GM12878 (cell line): ENCODE measurements around the gene REV1. TPM values are rescaled to one million over a fixed set of nuclear protein-coding genes. Genes with fewer than 3 reads are reported as not detected.

Experiments
- ATAC-seq: fragments of 200-7000 bp; cut with Tn5 transposase; 3 replicates; pipeline ENCODE4 v1.9.1; 2020; ENCODE audit warnings: mild to moderate bottlenecking, moderate library complexity
- BruUV-seq: library from RNA; stranded (reverse); fragments of 400-500 nt; replicated peaks from 2 replicates; lab custom pipeline; 2021; lab: Mats Ljungman, UMichigan
- CTCF ChIA-PET: fragments of 300-600 bp; sonication (Branson Sonifier 250); formaldehyde crosslinking; extraction: SDS; loops from one replicate; lab custom pipeline; 2021; ENCODE audit warnings: inconsistent platforms; lab: Yijun Ruan, JAX
- POLR2A ChIA-PET: fragments of 350-600 bp; formaldehyde crosslinking; extraction: SDS; loops from one replicate; lab custom pipeline; 2021; ENCODE audit warnings: inconsistent platforms; lab: Charles Lee
- RAD21 ChIA-PET: fragments of 300-600 bp; sonication (Branson Sonifier 250); formaldehyde crosslinking; loops from one replicate; lab custom pipeline; 2023; ENCODE audit warnings: antibody characterized with exemption; ENCODE audit not compliant: unreplicated experiment; lab: Charles Lee
- SMC1A ChIA-PET: fragments of 300-600 bp; sonication (Branson Sonifier 250); formaldehyde crosslinking; loops from one replicate; lab custom pipeline; 2023; ENCODE audit not compliant: unreplicated experiment, uncharacterized antibody; lab: Charles Lee
- DNase-seq: peaks from one replicate; pipeline ENCODE4 v3.0.0-alpha.2; 2011; ENCODE audit warnings: low read depth, low spot score
- FAIRE-seq: peaks from 3 replicates; lab custom pipeline; 2011; peaks lifted over from hg19 to GRCh38; lab: Jason Lieb, UNC
- H2AFZ ChIP-seq: 2 replicates; pipeline ENCODE4 v1.6.0; 2011; ENCODE audit warnings: low read depth, low read length, control low read depth; ENCODE audit not compliant: control insufficient read depth
- H3K27ac ChIP-seq: 2 replicates; pipeline ENCODE4 v1.5.1; 2011; ENCODE audit warnings: control low read depth; ENCODE audit not compliant: control insufficient read depth, insufficient read depth
- H3K27me3 ChIP-seq, 2 experiments: replicated peaks in 1 of 2; 2 replicates each; pipeline versions ENCODE4 v1.6.0 to v1.6.1; 2011; ENCODE audit warnings: low read length in 1 of 2; ENCODE audit not compliant: control insufficient read depth in 2 of 2, insufficient read depth in 2 of 2
- H3K36me3 ChIP-seq, 2 experiments: 2 replicates each; pipeline ENCODE4 v1.5.1; 2011; ENCODE audit warnings: low read length in 1 of 2; ENCODE audit not compliant: control insufficient read depth in 2 of 2, insufficient read depth in 2 of 2
- H3K4me1 ChIP-seq: 2 replicates; pipeline ENCODE4 v1.6.1; 2011; ENCODE audit warnings: mild to moderate bottlenecking, low read length, moderate library complexity, mixed read lengths; ENCODE audit not compliant: control insufficient read depth, insufficient read depth
- H3K4me2 ChIP-seq: 2 replicates; pipeline ENCODE4 v1.6.0; 2011; ENCODE audit warnings: control low read depth; ENCODE audit not compliant: control insufficient read depth, insufficient read depth
- H3K4me3 ChIP-seq: fragments of 200-600 bp; sonication (generic); 2 replicates; pipeline ENCODE4 v1.5.1; 2016
- H3K79me2 ChIP-seq: 2 replicates; pipeline ENCODE4 v1.6.0; 2011; ENCODE audit warnings: low read length; ENCODE audit not compliant: control insufficient read depth, insufficient read depth
- H3K9ac ChIP-seq: 2 replicates; pipeline ENCODE4 v1.8.0; 2011; ENCODE audit warnings: low read length, control low read depth, mixed read lengths; ENCODE audit not compliant: control insufficient read depth, insufficient read depth
- H3K9me3 ChIP-seq: replicated peaks from 3 replicates; pipeline ENCODE4 v1.5.1; 2011; ENCODE audit warnings: mild to moderate bottlenecking, low read length; ENCODE audit not compliant: control insufficient read depth, insufficient read depth
- H4K20me1 ChIP-seq: 2 replicates; pipeline ENCODE4 v1.6.0; 2011; ENCODE audit not compliant: control insufficient read depth, insufficient read depth
- CREB1 ChIP-seq: IDR thresholded peaks from 2 replicates; pipeline ENCODE4 v1.6.1; 2012; ENCODE audit warnings: low read depth, mild to moderate bottlenecking, inconsistent platforms
- EED ChIP-seq: sonication (generic); IDR thresholded peaks from 2 replicates; pipeline ENCODE4 v1.6.1; 2016; ENCODE audit warnings: antibody characterized with exemption, low read depth
- GATAD2B ChIP-seq: fragments of 450-650 bp; conservative IDR thresholded peaks from 2 replicates; pipeline ENCODE4 v1.6.1; 2017; ENCODE audit warnings: low read depth, mild to moderate bottlenecking, moderate library complexity
- HDAC2 ChIP-seq: fragments of 200-600 bp; sonication (generic); IDR thresholded peaks from 2 replicates; pipeline ENCODE4 v1.6.1; 2017
- MYC ChIP-seq: IDR thresholded peaks from 2 replicates; pipeline ENCODE4 v1.6.1; 2011; ENCODE audit warnings: mild to moderate bottlenecking, low read length, moderate library complexity, inconsistent platforms; ENCODE audit not compliant: insufficient read depth, insufficient replicate concordance, insufficient read length, severe bottlenecking
- POU2F2 ChIP-seq: IDR thresholded peaks from 3 replicates; pipeline ENCODE4 v1.6.1; 2011; ENCODE audit warnings: low read depth, mild to moderate bottlenecking, low read length, borderline replicate concordance
- SRF ChIP-seq, 2 experiments: IDR thresholded peaks; 2 replicates each; pipeline ENCODE4 v1.6.1; 2011; ENCODE audit warnings: low read depth in 2 of 2, low read length in 2 of 2, mild to moderate bottlenecking in 1 of 2, moderate library complexity in 1 of 2
- WGBS: methylation state at CpG from one replicate; pipeline ENCODE4 v1.1.6; 2016; ENCODE audit warnings: low lambda C conversion rate; ENCODE audit not compliant: insufficient replicate concordance, insufficient coverage; ENCODE audit errors: missing lambda C conversion rate; 5-methylcytosine and 5-hydroxymethylcytosine counted together
- in situ Hi-C: fragments of 300-500 bp; cut with MboI; formaldehyde crosslinking; loops from 9 replicates; pipeline ENCODE4 v1.14.3; 2018; ENCODE audit warnings: mixed read lengths
- intact Hi-C: fragments of 100-400 bp; cut with micrococcal nuclease; formaldehyde crosslinking; loops from one replicate; pipeline ENCODE4 v1.14.2; 2022; ENCODE audit not compliant: unreplicated experiment
- polyA plus RNA-seq, 11 experiments: library from polyadenylated mRNA; depleted of rRNA in 4 of 11; unstranded in 6 of 11; stranded (reverse) in 5 of 11; fragments of >200 nt; fragmentation: Nextera tagmentation in 4 of 11; fragmentation: Illumina TruSeq in 1 of 11; extraction: Ambion mirVana in 4 of 11; extraction: Trizol in 1 of 11; gene quantifications; 1 replicate in 1 of 11; 2 replicates in 10 of 11; pipeline versions ENCODE4 v1.2.1 to v1.2.3, GENCODE V29; 2011 to 2016; ENCODE audit warnings: inconsistent platforms in 2 of 11, missing spikeins in 2 of 11, low read depth in 1 of 11
- total RNA-seq, 4 experiments: library from RNA; depleted of rRNA in 3 of 4; stranded (reverse); fragments of >200 nt in 3 of 4; fragmentation: Illumina TruSeq in 1 of 4; extraction: Trizol in 1 of 4; gene quantifications; 2 replicates each; pipeline versions ENCODE4 v1.2.1 to v1.2.3, GENCODE V29; 2013 to 2021

The REV1 gene
- total and polyA plus RNA-seq, 10 of the 15 experiments (the other 5 are each of a cell fraction or from before 2014, with no cell fraction given): 11.3 to 46.8 (median 29.0) TPM

GRCh38 chr2:99490623-99491461 is 1.0 kb upstream of the REV1 start:
- H3K4me2 ChIP-seq: peak overlapping the region; percentile 96
- H3K4me1 ChIP-seq: peaks cover 10% of the 10 kb centered on the region
- ChIA-PET CTCF (interaction anchor here (0.7 to 2.3 kb wide), 10 partner anchors 14 to 888 kb away, joined by 3 to 18 read pairs (median 3); partner anchors contain the start of gene TXNDC9), RAD21 (interaction anchor here (0.6 to 1.0 kb wide), 3 partner anchors 41 to 349 kb away, joined by 3 read pairs; partner anchors contain the start of gene EIF5B), SMC1A (interaction anchor here (0.7 to 1.0 kb wide), 5 partner anchors 46 to 154 kb away, joined by 3 to 5 read pairs (median 3); partner anchors contain the start of gene TXNDC9), POLR2A (no interaction called here)
- 0 out of 4 replicates have a peak, but pooled peaks cover 0 to 3% of the 10 kb centered on the region in 2 experiments for H3K27me3 ChIP-seq
- in situ Hi-C loops (loop anchor here (25.0 kb wide), 1 partner anchor 304 kb away; the partner anchor contains the start of genes MITD1 and MRPL30), intact Hi-C loops (loop anchor here (1.0 to 5.0 kb wide), 3 partner anchors 48 to 404 kb away; partner anchors contain the start of gene TXNDC9)
- H4K20me1 ChIP-seq: no peaks in the 10 kb centered on the region
- peak; percentile 0; the same call in 2 of the 3 replicates for ATAC-seq
- no peak for DNase-seq
- BruUV-seq: no TSS peak
- peak overlapping the region; percentile 67 for H3K9ac ChIP-seq
- peak overlapping the region; percentile 63; the same call in 1 of the 2 replicates for H3K27ac ChIP-seq
- no peaks in the 10 kb centered on the region for H3K36me3 ChIP-seq
- TF ChIP-seq HDAC2: no peak
- TF ChIP-seq EED: 0 out of 2 replicates have a peak, but pooled peaks have one; percentile 26
- 0 out of 2 replicates have a peak, but pooled peaks have one; percentile 0 for TF ChIP-seq CREB1
- TF ChIP-seq MYC: no peak
- TF ChIP-seq POU2F2: no peak
- TF ChIP-seq SRF (IDR thresholded peaks at IDR 0.05; ENCODE audit: low read depth in 2 of 2, low read length in 2 of 2): no peak
- no peak for TF ChIP-seq GATAD2B
- peaks cover 35% of the 10 kb centered on the region for H3K79me2 ChIP-seq
- H3K4me3 ChIP-seq: peak overlapping the region; percentile 75
- H2AFZ ChIP-seq: peak overlapping the region; percentile 95
- FAIRE-seq: no peak
- 36% methylated on average over 31 of the region's 31 CpGs for WGBS
- H3K9me3 ChIP-seq: no peaks in the 10 kb centered on the region
